H54 (cell line): ENCODE data around the gene HCN4.

ENCODE experiments used
- DNase-seq: peaks from one replicate; pipeline ENCODE4 v3.0.0; 2011; ENCODE audit warnings: low spot score, mixed read lengths; ENCODE audit not compliant: insufficient read length
- FAIRE-seq: peaks from 3 replicates; lab custom pipeline; 2011; peaks lifted over from hg19 to GRCh38; lab: Jason Lieb, UNC
- POLR2A ChIP-seq: IDR thresholded peaks from 2 replicates; pipeline ENCODE4 v1.6.1; 2011; ENCODE audit warnings: low read depth, mild to moderate bottlenecking, low read length

The HCN4 gene

GRCh38 chr15:73270366-73271097 lies 98.2 kb downstream of the HCN4 start:
- no peak for TF ChIP-seq POLR2A
- DNase-seq (no peak), FAIRE-seq (no peak)
